ENCODE measurements around the gene LHB.
"Not testable (repeated sequence)": the region's sequence is repeated elsewhere in the genome, so short reads cannot be mapped to it uniquely, and the experiment has no call there.

LHB gene

DNA sequence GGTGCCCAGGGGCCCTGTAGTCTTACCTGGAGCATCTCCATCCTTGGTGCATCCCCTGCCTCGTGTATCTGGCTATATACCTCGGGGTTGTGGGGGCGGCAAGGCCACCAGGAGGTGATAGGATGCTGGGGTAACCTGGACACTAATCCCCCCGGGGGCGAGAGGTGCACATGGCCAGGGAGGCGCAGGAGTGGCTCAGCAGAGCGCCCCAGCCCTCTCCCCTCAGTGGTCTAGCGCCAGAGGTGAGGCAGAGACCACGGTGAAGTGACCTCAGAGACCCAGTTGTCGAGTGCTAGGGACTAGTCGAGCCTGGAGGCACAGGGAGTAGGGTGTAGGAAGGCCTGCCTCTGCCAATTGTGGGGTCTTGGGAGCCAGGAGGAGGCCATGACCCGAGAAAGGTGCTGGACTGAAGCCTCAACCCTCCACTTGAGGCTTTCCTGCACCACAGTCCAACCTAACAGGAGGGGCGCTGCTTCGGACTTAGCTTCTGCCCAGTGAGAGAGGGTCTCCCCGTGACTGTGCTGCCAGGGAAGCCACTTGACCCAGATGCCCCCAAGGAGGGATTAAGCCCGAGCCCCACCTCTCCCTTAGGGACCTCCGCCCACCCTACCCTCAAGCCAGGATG, at the start of gene LHB:
LHB (minus strand) TSS at position 51 of the 625 bp plus-strand sequence; CDS start at position 41, 10 bp downstream.
- Mint-ChIP-seq H3K4me3 (peak within 1 kb of the TSS; percentile 78), H3K27ac (no peak within 1 kb of the TSS), H3K9me3 (no peaks in the 10 kb centered on the region), H3K4me1 (peaks cover 32% of the 10 kb centered on the region), H3K27me3 (peaks cover 39% of the 10 kb centered on the region), H3K36me3 (peaks cover 10% of the 10 kb centered on the region)
- no peak for DNase-seq
- CTCF ChIA-PET, result interaction anchor here (0.9 to 1.5 kb wide), 5 partner anchors 8 to 182 kb away, joined by 3 to 6 read pairs (median 4); no protein-coding TSS in a partner anchor

DNA sequence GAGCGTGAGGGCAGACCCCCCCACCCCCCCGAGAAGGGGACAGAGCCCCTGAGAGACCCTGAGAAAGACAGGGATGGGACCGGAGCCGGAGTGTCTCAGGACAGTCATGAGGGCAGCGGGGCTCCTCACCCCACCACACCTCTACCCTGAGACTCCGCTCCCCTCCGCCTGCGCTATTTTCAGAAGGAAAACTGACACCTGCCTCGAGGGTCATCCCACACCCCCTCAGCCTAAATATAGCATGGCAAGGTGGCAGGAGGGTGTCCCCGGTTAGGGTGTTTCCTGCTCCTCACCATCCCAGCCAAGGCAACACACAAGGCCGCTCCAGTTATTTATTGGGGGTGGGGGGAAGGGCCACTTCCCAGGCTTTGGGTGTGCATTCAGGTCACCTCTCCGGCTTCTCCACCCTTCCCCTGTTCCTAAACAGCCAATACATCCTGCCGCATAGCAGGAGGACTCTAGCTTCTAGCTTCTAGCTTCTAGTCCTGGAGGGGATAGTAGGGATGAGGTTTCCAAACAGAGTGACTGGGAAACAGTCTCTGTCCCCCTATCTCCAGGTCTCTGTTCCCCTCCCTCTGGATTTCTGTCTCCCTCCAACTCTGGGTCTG, 49.1 kb upstream of the LHB start:
- Mint-ChIP-seq H3K4me3 (no peak overlapping the region), H3K9me3 (no peaks in the 10 kb centered on the region), H3K4me1 (no peaks in the 10 kb centered on the region), H3K27me3 (peaks cover 98% of the 10 kb centered on the region), H3K36me3 (no peaks in the 10 kb centered on the region), H3K27ac (no peak overlapping the region)
- DNase-seq, result no peak
- CTCF ChIA-PET, result interaction anchor here (1.2 kb wide), 1 partner anchor 32 kb away, joined by 3 read pairs; no protein-coding TSS in a partner anchor

DNA sequence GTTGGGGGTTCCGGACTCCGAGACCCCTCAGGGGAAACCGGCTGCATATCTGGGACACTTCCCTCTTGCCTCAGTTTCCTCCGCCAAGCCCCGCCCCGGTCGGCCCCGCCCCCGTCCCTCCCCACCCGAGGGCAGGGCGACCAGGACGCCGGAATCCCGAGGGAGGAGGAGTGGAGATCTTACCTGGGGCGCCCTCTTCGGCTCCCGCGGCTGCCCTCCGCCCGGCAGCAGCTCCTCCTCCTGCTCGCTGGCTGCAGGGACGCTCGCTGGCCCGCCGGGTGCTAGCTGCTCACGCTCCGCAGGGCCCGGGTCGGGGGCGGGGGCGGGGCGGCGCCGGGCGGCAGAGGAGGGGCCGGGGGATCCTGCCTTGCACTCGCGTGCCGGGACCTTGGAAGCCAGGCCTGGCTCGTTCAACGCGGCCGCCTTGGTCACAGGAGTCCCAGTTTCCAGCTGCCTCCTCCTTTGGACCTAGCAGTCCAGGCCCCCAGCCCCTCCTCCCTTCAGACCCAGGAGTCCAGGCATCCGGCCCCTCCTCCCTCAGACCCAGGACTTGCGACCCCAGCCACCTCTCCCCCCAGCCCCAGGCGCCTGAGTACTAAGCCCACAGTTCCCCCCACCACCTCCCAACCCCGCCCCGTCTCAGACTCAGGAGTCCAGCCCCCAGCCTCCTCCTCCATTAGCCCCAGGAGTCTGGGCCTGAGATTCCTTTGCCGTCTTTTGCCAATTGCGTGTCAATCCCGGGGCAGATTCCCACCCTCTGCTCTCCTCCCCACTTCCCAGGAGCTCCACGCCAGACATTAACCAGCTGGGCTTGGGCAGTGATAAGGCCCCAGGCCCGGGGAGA, 48.1 kb upstream of the LHB start, which contains the start of gene NTF4:
NTF4 (minus strand) TSS at position 51 of the 844 bp plus-strand sequence. CDS start 2,821 bp downstream, outside the sequence.
- Mint-ChIP-seq H3K27ac (no peak within 1 kb of the TSS), H3K27me3 (peaks cover 98% of the 10 kb centered on the region), H3K4me3 (no peak within 1 kb of the TSS), H3K4me1 (no peaks in the 10 kb centered on the region), H3K9me3 (no peaks in the 10 kb centered on the region), H3K36me3 (no peaks in the 10 kb centered on the region)
- CTCF ChIA-PET, result interaction anchor here (1.2 kb wide), 1 partner anchor 33 kb away, joined by 3 read pairs; no protein-coding TSS in a partner anchor
- DNase-seq, result no peak

DNA sequence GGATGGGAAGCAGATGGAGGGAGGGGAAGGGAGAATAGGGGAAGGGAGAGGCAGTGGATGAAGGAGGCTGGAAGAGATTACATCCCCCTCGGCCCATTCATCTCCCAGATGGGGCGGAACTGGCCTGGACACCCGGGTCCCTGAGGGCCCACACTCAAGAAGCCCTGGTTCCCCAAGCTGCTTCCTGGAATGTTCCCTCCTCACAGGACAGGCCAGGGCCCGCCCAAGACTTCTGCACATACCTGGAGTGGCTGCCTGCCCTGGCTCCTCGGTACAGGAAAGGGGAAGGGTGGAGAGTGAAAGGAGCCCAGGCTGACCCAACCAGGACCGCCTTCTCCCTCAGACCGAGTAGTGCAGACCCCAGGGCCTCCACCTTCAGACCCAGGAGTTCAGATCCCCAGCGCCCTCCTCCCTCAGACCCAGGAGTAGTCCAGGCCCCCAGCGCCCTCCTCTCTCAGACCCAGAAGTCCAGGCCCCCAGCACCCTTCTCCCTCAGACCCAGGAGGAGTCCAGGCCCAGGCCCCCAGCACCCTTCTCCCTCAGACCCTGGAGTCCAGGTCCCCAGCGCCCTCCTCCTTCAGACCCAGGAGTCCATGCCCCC, 47.2 kb upstream of the LHB start:
- CTCF ChIA-PET, result interaction anchor here (0.6 kb wide), 1 partner anchor 25 kb away, joined by 3 read pairs; no protein-coding TSS in a partner anchor
- Mint-ChIP-seq H3K36me3 (no peaks in the 10 kb centered on the region), H3K4me3 (no peak overlapping the region)

DNA sequence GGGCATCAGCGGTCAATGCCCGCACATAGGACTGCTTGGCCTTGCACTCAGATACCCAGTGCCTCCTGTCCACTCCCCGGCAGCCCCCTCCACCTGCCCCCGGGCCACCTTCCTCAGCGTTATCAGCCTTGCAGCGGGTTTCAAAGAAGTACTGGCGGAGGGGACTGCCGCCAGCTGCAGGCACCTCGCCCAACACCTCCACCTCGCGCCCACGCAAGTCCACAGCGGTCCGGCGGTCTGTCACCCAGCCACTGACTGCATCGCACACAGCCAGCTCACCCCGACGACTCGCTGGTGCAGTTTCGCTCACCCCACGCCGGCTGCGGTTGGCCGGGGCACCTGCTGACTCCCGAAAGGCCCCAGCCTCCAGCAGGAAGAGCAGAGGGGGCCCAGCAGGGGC, 44.6 kb upstream of the LHB start:
- no peak overlapping the region for H3K4me3 Mint-ChIP-seq
- peaks cover 3% of the 10 kb centered on the region for H3K36me3 Mint-ChIP-seq
- peaks cover 100% of the 10 kb centered on the region for H3K27me3 Mint-ChIP-seq
- CTCF ChIA-PET, result interaction anchor here (1.8 kb wide), 1 partner anchor 85 kb away, joined by 4 read pairs; no protein-coding TSS in a partner anchor
- no peak for DNase-seq
- no peak overlapping the region for H3K27ac Mint-ChIP-seq
- peaks cover 19% of the 10 kb centered on the region for H3K4me1 Mint-ChIP-seq
- no peaks in the 10 kb centered on the region for H3K9me3 Mint-ChIP-seq

More for the DNA sequence above, 47.2 kb upstream of the LHB start:
- DNase-seq, result no peak
- Mint-ChIP-seq H3K4me1 (no peaks in the 10 kb centered on the region), H3K27me3 (peaks cover 100% of the 10 kb centered on the region), H3K27ac (no peak overlapping the region), H3K9me3 (no peaks in the 10 kb centered on the region)

DNA sequence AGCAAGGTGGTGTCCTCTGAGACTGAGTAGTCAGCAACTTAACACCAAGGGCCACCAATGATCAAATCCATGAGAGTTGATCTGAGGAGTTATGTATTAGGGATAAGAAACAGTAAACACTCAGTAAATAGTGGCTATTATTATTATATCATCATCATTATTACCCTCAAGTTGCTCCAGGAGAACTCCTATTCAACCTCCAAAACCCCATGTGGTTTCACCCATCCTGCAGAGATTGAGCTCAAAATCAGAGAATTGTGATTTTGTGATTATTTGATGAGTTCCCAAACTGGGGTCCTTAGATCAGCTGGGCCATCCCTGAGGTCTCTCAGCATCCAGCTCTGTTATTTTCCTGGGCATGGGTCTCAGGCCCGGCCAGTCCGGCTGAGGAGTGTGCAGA, 44.1 kb upstream of the LHB start:
- no peaks in the 10 kb centered on the region for H3K9me3 Mint-ChIP-seq
- peaks cover 22% of the 10 kb centered on the region for H3K4me1 Mint-ChIP-seq
- no peak overlapping the region for H3K27ac Mint-ChIP-seq
- CTCF ChIA-PET, result interaction anchor here (1.8 kb wide), 1 partner anchor 85 kb away, joined by 4 read pairs; no protein-coding TSS in a partner anchor
- H3K36me3 Mint-ChIP-seq, result peaks cover 3% of the 10 kb centered on the region
- H3K27me3 Mint-ChIP-seq, result peaks cover 100% of the 10 kb centered on the region
- H3K4me3 Mint-ChIP-seq, result no peak overlapping the region
- no peak for DNase-seq

DNA sequence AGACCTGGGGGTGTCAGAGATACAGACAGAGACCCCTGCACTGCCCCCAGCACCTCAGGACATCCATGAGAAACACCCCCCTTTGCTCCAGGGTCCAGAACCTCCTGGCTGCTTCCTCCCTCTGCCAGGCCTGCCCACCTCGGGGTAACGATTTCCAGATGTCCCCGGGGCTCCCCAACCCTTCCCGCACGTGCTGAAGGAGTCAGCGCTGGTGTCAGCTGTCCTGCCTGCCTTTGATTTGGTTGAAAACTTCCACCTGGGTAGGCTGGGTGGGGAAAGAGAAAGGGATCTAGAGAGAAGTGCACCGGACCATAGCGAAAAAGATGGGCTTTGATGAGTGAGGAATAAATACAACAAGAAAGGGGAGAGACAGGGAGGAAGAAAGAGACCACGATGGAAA, 42.2 kb upstream of the LHB start:
- H3K4me3 Mint-ChIP-seq, result no peak overlapping the region
- CTCF ChIA-PET, result no interaction called here

DNA sequence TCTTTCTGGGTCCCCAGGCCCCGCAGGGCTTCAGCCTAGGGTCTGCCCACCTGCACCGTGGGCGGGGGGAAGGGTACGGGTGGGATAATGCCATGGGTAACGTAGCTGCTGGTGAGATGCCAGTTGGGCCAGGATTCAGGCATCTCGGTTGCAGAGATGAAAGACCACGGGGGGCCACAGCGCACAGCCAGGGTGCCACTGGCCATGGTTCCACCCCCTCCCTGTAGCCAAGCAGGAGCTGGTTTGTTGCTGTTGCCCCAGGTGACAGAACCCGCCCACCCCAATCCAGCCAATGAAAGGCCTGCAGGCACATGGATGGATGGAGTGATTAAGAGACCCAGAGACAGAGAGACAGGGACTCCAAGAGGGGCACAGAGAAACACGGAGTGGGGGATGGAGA, 41.7 kb upstream of the LHB start:
- Mint-ChIP-seq H3K4me3 (no peak overlapping the region), H3K9me3 (no peaks in the 10 kb centered on the region), H3K27ac (no peak overlapping the region), H3K4me1 (peaks cover 26% of the 10 kb centered on the region), H3K36me3 (peaks cover 3% of the 10 kb centered on the region), H3K27me3 (peaks cover 97% of the 10 kb centered on the region)
- no peak for DNase-seq
- CTCF ChIA-PET, result no interaction called here

More for the DNA sequence above, 42.2 kb upstream of the LHB start:
- H3K27ac Mint-ChIP-seq, result no peak overlapping the region
- H3K9me3 Mint-ChIP-seq, result no peaks in the 10 kb centered on the region
- no peak for DNase-seq
- H3K36me3 Mint-ChIP-seq, result peaks cover 3% of the 10 kb centered on the region
- H3K4me1 Mint-ChIP-seq, result peaks cover 26% of the 10 kb centered on the region
- H3K27me3 Mint-ChIP-seq, result peaks cover 97% of the 10 kb centered on the region

DNA sequence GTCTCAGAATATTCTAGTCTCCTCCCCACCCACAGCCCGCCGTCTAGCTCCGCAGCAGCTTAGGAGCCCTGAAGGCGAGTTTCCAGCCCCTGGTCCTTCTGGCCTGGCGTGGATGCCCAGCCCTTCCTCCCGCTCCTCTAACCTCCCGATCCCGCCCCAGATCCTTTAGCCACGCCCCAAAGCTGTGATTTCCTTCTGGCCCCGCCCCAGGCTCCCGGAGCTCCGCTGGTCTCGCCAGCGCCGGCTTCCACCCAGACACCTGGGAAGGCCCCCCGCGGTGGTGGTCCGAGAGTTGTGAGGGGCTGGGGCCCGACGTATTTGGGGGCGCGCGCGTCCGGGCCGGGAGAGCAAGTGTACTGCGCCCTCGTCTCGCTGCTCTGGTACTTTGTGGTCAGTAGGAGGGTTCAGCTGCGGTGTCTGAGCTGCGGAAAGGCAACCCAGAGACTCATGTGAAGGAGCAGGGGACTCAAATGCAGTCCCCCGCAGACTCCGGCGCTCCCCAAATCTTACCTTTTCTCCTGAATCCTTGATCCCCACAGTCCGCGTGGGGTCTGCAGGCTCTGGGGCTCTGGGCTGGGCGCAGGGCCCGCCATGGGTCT, 40.8 kb upstream of the LHB start, which contains the start of gene CGB7:
CGB7 (minus strand) TSS at position 114 of the 599 bp plus-strand sequence. CDS start 2,374 bp downstream, outside the sequence.
- peaks cover 94% of the 10 kb centered on the region for H3K27me3 Mint-ChIP-seq

DNA sequence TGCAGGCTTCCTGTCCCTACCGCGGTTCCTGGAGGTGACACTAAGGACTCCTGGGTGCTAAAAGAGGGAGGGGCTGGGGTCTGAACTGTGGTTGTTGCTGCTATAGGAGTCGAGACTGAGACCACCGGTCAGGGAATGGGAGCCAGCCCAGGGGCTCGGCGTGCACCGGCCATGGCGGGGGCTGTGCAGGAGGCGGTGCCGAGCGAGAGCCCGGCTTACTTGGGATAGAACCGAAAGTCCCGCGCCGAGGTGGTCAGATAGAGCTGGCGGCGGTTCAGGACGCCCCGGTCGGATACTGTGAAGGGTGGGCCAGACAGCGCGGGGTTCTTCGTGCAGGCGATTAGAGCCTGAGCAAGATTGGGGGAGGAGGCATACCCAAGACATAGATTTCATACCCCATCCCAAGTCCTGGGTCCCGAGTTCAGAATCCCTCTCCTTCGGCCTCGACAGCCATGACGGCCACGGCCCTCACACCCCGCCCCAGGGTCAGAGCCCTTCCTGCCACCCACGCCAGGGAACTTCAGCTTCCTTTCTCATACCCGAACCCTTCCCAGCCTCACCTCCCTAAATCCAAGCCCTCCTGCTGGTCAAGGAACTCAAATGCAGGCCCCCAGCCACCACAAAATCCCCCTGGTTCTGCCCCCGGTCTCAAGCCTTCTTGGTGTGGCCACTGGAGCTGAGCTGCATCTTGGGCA, 40.2 kb upstream of the LHB start:
- CTCF ChIA-PET, result interaction anchor here (1.0 kb wide), 1 partner anchor 41 kb away, joined by 6 read pairs; no protein-coding TSS in a partner anchor
- not testable (repeated sequence) for DNase-seq, H3K27ac Mint-ChIP-seq, H3K36me3 Mint-ChIP-seq, H3K9me3 Mint-ChIP-seq
- Mint-ChIP-seq H3K4me3 (peak overlapping the region; percentile 70), H3K4me1 (peaks cover 26% of the 10 kb centered on the region), H3K27me3 (peaks cover 91% of the 10 kb centered on the region)

More for the DNA sequence above, 40.8 kb upstream of the LHB start, which contains the start of gene CGB7:
- Mint-ChIP-seq H3K36me3 (peaks cover 3% of the 10 kb centered on the region), H3K9me3 (no peaks in the 10 kb centered on the region), H3K4me1 (peaks cover 26% of the 10 kb centered on the region), H3K4me3 (peak within 1 kb of the TSS; percentile 70), H3K27ac (no peak within 1 kb of the TSS)
- peak; percentile 65 for DNase-seq
- CTCF ChIA-PET, result no interaction called here

DNA sequence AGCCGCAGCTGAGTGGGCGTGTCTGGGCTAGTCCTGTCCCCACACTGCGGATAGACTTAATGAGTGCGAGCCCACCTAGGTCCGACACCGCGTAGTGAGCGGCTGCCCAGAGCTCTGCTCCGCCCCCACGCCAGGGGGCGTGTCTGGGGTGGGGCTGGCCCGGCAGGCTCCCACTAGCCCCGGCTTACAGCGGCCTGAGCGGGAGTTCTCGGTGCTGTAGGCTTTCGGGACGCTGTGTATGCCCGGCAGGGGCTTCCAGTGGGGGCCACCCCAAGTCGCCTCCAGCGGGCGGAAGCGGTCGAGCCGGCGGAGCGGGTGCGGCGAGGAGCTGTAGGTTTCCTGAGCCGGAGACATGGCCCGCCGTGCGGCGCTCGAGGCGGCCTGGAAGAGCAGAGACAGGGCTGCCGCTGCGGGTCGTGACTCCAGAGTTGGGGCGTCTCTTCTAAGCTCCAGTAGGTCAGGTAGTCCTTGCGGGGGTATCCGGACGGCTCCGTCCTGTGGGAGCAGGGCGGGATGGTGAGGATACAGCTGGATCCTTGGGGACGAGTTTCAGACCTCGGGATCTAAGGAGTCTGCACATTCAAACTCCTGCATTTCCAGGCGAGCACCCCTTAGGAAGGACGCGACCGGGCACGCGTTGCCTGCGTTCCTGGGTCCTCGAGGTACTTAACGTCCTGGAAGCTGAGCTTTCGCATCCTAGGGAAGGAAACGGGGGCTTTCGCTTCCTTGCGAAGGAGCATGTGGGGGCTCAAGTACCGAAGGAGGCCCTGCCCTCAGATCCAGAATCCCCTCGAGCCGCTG, 39.4 kb upstream of the LHB start:
- Mint-ChIP-seq H3K9me3 (no peaks in the 10 kb centered on the region), H3K4me1 (peaks cover 26% of the 10 kb centered on the region), H3K4me3 (peak overlapping the region; percentile 70), H3K27ac (no peak overlapping the region), H3K27me3 (peaks cover 83% of the 10 kb centered on the region), H3K36me3 (peaks cover 3% of the 10 kb centered on the region)
- DNase-seq, result peak; percentile 66
- CTCF ChIA-PET, result interaction anchor here (1.0 to 1.4 kb wide), 2 partner anchors 42 to 56 kb away, joined by 4 to 6 read pairs; no protein-coding TSS in a partner anchor

DNA sequence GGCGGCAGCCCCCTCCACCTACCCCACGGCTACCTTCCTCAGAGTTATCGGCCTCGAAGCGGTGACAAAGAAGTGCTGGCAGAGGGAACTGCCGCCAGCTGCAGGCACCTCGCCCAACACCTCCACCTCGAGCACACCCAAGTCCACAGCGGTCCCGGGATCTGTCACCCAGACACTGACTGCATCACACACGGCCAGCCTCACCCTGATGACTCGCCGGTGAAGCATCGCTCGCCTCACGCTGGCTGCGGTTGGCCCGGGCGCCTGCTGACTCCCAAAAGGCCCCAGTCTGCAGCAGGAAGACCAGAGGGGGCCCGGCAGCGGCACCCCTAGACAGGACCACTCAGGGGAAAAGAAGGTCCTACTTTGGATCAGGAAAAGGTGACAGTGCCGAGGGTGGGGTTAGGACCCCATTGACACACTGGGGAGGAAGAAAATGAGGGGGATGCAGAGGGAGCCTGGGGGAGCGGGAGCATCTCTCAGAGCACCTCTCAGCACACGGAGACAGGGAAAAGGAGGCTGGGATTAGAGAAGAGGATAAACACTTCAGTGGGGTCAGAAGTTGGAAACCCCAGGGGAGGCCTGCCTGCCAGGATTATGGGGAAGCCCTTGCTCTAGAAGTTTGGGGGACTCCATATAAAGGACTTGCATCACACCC, 33.6 kb upstream of the LHB start:
- H3K27me3 Mint-ChIP-seq, result peaks cover 33% of the 10 kb centered on the region
- H3K4me3 Mint-ChIP-seq, H3K27ac Mint-ChIP-seq, H3K9me3 Mint-ChIP-seq, H3K4me1 Mint-ChIP-seq, H3K36me3 Mint-ChIP-seq, CTCF ChIA-PET, DNase-seq: not testable (repeated sequence)
